ENCODE measurements around the gene MAML2.
A peak's percentile ranks its signal among the peaks of the same experiment; 100 is the strongest.

The MAML2 gene

GRCh38 chr11:96232132-96232531 lies 110.9 kb downstream of the MAML2 start:
- DNase-seq: no peak

- DNase-seq: no peak
These were observed 112.3 kb downstream of the MAML2 start for GRCh38 chr11:96230686-96231085.

DNA sequence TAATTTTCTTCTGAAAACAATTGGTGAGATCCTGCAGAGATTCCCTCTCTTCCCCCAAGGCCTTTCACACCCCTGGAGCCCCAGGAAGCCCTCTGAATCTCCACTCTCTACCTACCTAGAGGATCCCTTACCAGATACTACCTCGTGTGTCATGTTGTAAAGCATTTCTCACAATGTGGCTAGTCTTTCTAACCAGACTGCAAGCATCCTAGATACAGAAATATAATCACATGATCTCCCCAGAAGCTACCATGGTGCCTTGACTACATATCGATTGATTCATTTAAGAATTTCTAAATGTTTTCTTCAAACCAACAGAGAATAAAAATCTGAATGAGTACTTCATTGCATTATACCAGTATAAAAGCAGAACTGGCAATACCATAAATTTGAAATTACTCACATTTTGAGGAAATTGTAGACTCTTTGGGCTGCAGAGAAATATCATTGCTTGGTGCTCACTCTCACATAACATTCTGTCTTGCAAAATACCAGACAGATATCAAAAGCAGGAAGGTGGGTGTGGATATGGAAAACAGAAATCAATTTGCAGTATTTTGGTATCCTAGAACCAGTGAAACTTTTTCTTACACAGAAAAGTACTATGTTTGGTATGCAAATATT lies 113.5 kb downstream of the MAML2 start:
- no peak for DNase-seq

GRCh38 chr11:96228910-96229309 lies 114.1 kb downstream of the MAML2 start:
- DNase-seq: no peak

GRCh38 chr11:96228473-96228891 lies 114.5 kb downstream of the MAML2 start:
- no peak for DNase-seq

DNA sequence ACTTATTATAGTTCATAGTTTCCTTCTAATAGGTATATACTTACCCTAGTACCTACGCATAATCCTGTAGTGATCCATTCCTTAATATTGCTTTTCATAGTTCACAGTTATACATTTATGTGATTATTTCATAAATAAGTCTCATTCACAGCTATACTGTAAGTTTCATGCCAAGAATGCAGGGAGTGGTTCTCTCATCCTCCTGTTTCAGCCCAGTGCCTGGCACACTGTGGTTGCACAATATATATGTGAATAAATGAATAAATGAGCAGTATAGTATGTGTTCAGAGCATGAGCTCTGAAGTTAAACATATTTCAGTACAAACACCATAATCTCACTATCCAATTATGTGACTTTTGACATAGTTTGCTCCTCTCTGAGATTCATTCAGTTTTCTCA lies 115.8 kb downstream of the MAML2 start:
- DNase-seq: no peak

GRCh38 chr11:96223083-96223482 lies 119.9 kb downstream of the MAML2 start:
- DNase-seq: no peak

- DNase-seq: no peak
These were observed 120.9 kb downstream of the MAML2 start for GRCh38 chr11:96222102-96222501.

DNA sequence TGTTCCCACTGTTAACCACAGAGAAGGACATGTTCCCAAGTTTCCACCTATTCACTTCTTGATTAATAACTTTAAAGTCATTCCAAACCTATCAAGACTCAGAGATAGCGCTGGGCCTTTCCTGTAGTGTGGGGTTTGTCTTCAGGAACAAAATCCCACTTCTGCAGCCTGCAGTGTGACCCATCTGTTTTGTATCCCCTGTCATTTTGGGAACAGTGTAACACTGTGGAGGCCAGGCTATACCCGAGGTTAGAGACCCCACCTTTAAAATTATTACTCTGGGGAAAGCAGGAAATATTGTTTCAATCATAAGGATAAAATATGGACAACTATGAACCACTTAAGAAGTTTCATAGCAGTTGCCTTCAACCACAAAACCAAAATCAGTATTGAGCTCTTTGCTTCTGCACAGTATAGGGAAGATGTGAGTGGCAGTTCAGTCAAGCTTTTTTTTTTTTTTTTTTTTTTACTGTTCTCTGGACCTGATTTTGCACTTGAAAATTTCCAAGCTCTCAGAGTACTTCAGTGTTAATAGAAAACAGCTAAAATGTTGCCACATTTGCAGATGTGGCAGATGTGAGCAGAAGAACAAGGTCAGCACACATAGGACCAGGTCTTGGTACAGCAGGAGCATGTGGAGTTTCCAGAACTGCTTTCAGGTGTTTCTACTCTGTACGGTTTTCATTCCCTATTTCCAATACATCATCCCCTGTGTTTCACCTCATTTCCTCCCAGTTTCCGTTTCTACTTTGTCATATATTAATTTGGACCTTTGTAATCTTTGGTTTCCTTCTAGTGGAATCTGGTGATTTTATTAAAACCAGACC lies 121.5 kb downstream of the MAML2 start:
- no peak for DNase-seq

DNA sequence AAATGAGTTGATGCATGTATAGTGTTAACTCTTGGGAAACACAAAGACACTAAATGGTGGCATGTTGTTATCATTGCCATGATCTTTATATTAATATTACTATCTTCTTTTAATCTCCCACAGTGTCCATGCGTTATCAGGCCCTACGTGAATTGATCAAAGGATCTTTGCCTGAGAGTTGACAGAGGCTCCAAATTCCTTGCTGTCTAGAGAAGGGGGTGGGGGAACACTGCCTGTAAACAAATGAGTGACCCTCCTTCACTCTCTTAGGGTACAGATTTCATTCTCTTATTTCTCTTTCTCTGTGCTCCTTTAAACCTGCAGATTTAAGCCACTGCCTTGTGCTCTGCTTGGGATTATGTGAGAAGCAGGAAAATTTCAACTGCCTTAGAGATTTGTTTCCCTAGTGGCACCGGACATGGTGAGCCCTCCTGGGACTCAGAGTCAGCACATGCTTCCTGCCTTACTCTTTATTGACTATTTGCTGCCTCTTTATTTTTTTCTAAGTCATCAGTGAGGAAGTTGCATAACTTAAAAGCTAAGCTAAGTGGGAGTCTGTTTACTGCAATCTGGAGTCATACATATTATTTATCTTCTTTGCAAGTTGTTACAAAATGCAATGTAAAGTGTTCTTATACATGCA lies 122.9 kb downstream of the MAML2 start:
- DNase-seq: no peak

- no peak for DNase-seq
These were observed 124.1 kb downstream of the MAML2 start for GRCh38 chr11:96218901-96219300.

DNA sequence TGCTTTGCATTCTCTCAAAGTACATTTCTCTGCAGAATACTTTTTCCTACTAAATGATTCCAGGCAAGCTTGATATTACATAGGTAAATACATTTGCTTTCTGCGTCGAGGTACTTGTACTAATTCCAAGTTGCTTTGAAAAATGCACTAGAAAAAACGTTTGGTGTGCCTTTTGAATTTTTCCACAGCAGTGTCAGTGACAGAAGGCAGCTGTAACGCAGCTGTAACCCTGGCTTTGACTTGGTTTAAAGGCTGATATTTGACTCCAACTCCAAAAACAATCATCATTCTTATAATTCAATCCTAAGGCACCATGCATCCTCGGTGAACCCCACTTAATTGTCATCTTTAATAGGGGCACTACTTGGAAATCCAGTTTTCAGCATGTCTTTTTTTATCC lies 125.0 kb downstream of the MAML2 start:
- DNase-seq: no peak

DNA sequence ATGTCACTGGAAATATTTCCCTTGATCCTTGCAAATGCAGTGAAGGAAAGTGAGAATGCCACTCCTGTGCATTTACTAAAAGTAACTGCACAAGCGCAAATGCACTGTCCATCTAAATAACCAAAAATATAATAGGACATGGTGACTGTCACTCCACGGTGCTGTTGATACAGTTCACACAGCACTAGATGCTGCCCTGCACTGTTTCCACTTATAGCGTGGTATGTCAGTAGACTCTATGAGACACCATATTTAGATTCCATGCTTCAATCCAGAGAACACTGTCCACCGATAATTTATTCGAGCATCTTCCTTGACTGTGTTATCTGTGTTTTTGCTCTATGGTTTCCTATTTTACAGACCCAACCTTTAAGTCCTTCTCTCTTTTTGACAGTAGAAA lies 125.8 kb downstream of the MAML2 start:
- DNase-seq: no peak

DNA sequence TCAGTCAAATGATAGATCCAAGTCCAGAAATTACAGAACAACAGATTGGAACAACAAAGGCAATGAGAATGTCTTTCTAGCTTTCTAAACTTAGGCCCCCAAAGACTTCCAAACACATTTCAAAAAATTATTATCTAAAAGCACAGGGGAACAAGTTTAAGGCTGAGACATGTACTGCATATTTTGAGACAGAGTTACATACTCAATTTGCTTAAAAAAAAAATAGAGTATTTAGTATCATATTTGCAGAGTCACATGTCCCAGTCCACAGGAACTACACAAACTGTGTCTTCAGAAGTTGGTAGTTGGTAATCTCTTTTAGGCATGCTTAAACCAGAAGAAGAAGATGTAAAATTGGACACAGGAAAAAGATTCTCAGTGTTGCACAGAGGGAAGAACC lies 127.2 kb downstream of the MAML2 start:
- no peak for DNase-seq

DNA sequence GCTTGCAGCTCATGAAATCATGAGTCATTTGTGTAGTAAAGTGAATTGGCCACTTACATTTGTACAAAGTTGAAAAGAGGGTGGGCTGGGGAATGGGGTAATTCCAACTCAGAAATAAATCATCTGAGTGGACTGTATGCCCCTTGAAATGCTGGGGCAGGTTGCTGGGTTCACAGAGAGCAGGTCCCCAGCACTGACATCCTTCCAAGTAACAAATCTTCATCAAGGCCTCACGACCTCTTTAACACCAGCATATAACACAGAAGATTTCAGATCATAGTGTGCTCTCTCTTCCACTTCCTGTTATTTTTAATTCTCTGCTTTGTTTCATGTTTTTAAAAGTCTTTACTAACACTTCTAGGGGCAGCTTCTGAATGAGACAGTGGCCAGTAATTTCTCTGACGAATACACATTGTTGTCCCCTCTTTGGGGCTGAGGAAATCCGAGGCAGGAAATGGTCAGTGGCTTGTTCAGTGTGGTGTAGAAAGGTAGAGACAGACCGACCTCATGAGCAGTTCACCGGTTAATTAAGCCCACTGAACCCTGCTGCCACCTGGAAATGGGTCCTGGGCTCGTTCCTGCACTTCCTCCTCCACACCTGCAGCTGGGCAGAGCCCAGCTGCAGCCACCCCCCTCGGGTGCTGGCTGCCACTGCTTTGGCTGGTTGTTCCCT lies 127.7 kb downstream of the MAML2 start:
- DNase-seq: peak; percentile 66

DNA sequence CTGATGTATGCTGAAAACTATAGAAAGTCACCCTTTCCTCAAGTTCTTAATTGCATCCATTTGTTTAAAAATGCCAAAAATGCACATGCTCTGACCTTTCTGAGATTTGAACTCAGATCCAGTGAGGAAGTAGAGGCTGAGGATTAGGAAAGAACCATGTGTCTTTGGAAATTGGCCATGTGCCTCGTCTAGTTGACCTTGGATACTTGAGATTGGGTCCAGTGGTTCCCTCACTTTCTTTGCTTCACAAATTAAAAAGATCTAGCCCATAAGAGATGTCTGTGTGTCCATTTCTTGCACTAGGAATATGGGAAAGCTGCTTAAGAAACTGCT lies 128.3 kb downstream of the MAML2 start:
- DNase-seq: no peak

DNA sequence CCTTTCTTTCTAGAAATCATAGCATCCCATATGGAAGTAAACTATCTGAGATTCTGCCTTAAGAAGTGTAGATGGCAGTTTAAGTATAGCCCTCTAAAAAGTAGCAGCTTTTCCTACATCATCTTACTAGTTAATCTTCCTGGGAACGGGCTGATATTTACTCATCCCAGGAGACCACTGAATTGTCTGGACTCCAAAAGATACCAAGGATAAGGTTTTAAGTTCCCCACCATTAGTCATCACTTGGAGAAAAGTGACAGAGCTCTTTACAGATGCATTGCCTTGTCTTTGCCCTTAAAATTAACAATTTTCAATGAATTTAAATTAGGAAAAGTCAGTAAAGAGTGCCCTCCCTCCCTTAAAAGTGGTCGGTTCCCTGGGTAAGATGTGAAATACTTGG lies 129.5 kb downstream of the MAML2 start:
- DNase-seq: no peak

- no peak for DNase-seq
These were observed 131.6 kb downstream of the MAML2 start for GRCh38 chr11:96211436-96211835.

DNA sequence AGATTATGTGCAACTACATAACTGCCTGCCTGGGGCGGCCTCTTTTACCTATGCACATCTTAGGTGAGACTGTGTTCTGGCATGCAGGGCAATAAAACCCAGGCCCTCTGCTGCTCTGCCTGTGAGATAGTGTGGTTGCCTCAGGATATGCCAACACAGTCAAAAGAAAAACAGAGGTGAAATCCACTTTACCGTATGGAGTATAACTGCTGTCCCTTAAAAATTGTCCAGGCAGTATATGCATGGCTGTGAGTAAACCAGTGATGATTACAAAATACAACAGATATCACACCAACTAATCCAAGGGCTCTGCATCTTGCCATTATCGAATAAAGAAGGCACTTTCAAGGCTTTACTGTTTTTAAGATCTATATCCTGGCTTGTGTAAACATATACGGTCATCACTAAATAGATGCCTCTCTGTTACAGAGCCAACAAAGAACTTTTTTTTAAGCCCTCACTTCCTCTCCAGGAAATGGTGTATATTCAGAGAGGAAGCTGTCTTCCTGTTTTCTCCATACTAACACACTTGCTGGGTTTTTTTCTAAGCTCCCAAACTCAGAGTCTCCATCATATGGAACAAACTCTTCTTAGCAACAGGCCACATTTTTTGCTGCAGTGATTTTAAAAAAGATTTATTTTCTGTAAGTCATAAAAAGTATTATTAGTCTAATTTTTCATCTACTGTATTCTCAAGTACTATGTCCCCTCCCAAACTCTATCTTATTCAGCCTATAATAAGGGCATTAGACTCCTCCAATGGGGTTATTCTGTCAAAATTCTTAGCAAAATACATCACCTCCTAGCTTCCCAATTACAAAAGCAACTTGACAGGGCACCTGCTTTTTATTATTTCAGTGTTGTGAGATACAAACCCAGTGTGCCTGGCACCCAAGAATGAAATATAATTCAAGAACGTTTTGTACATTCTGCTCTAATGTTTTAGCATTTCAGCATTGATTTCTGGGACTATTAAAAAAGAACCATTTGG lies 135.2 kb downstream of the MAML2 start:
- no peak for DNase-seq

DNA sequence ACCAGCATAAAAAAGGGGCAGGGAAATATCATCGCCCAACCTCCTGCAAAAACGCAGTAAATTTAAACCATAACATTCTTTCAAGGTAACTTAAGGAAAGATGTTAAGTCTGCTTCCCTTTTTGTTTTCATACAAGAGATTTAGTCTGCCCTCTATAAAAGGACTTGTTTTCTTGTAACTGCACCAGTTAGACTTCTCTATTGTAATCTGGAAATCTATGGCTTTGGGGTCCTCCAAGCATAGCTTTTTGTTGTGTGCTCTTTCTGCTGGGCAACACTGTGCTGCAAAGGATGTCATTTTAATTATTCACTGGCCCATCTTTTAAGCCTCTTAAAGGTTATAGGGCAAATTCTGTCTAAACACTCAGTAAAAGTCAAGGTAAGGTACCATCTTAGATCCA lies 136.0 kb downstream of the MAML2 start:
- DNase-seq: no peak

- no peak for DNase-seq
These were observed 137.6 kb downstream of the MAML2 start for GRCh38 chr11:96205460-96205809.

DNA sequence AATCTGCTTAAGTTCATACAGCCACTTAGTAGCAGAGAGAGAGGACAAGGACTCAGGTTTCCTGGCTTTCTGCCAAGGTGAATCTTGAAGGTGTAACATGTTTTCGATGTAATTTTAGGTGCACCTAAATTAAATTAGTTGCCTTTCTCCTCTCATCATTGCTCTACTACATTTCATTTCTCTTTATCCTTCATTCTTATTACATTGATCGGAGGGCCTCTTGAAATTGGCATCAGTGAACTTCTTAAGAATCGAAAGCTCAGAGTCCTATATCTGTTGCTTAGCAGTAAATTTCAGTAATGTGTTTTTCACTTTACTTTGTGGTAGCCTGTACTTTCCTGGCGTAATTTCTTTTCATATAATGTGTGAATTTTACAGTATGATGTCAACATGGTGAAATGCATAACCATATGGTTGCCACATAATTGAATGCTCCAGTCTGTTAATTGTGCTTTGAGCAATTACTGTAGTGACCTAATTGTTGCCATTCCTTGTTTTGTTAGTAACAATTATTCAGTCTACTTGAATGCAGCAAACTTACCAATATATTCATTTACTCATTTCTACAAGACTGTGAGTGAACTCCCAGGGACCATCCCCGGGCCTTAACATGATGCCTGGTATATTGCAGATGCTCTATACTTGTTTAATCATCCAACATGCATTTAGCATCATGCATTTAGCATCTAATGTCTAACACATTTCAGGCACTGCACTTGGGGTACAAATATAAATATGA lies 138.1 kb downstream of the MAML2 start:
- DNase-seq: no peak
